GM12878 (cell line): ENCODE data around the gene SPPL3. TPM values are rescaled to one million over a fixed set of nuclear protein-coding genes. Genes with fewer than 3 reads are reported as not detected.

ENCODE experiments used
- ATAC-seq: fragments of 200-7000 bp; cut with Tn5 transposase; 3 replicates; pipeline ENCODE4 v1.9.1; 2020; ENCODE audit warnings: mild to moderate bottlenecking, moderate library complexity
- BruUV-seq: library from RNA; stranded (reverse); fragments of 400-500 nt; replicated peaks from 2 replicates; lab custom pipeline; 2021; lab: Mats Ljungman, UMichigan
- CTCF ChIA-PET: fragments of 300-600 bp; sonication (Branson Sonifier 250); formaldehyde crosslinking; extraction: SDS; loops from one replicate; lab custom pipeline; 2021; ENCODE audit warnings: inconsistent platforms; lab: Yijun Ruan, JAX
- POLR2A ChIA-PET: fragments of 350-600 bp; formaldehyde crosslinking; extraction: SDS; loops from one replicate; lab custom pipeline; 2021; ENCODE audit warnings: inconsistent platforms; lab: Charles Lee
- RAD21 ChIA-PET: fragments of 300-600 bp; sonication (Branson Sonifier 250); formaldehyde crosslinking; loops from one replicate; lab custom pipeline; 2023; ENCODE audit warnings: antibody characterized with exemption; ENCODE audit not compliant: unreplicated experiment; lab: Charles Lee
- SMC1A ChIA-PET: fragments of 300-600 bp; sonication (Branson Sonifier 250); formaldehyde crosslinking; loops from one replicate; lab custom pipeline; 2023; ENCODE audit not compliant: unreplicated experiment, uncharacterized antibody; lab: Charles Lee
- DNase-seq: peaks from one replicate; pipeline ENCODE4 v3.0.0-alpha.2; 2011; ENCODE audit warnings: low read depth, low spot score
- FAIRE-seq: peaks from 3 replicates; lab custom pipeline; 2011; peaks lifted over from hg19 to GRCh38; lab: Jason Lieb, UNC
- H2AFZ ChIP-seq: 2 replicates; pipeline ENCODE4 v1.6.0; 2011; ENCODE audit warnings: low read depth, low read length, control low read depth; ENCODE audit not compliant: control insufficient read depth
- H3K27ac ChIP-seq: 2 replicates; pipeline ENCODE4 v1.5.1; 2011; ENCODE audit warnings: control low read depth; ENCODE audit not compliant: control insufficient read depth, insufficient read depth
- H3K27me3 ChIP-seq, 2 experiments: replicated peaks in 1 of 2; 2 replicates each; pipeline versions ENCODE4 v1.6.0 to v1.6.1; 2011; ENCODE audit warnings: low read length in 1 of 2; ENCODE audit not compliant: control insufficient read depth in 2 of 2, insufficient read depth in 2 of 2
- H3K36me3 ChIP-seq, 2 experiments: 2 replicates each; pipeline ENCODE4 v1.5.1; 2011; ENCODE audit warnings: low read length in 1 of 2; ENCODE audit not compliant: control insufficient read depth in 2 of 2, insufficient read depth in 2 of 2
- H3K4me1 ChIP-seq: 2 replicates; pipeline ENCODE4 v1.6.1; 2011; ENCODE audit warnings: mild to moderate bottlenecking, low read length, moderate library complexity, mixed read lengths; ENCODE audit not compliant: control insufficient read depth, insufficient read depth
- H3K4me2 ChIP-seq: 2 replicates; pipeline ENCODE4 v1.6.0; 2011; ENCODE audit warnings: control low read depth; ENCODE audit not compliant: control insufficient read depth, insufficient read depth
- H3K4me3 ChIP-seq: fragments of 200-600 bp; sonication (generic); 2 replicates; pipeline ENCODE4 v1.5.1; 2016
- H3K79me2 ChIP-seq: 2 replicates; pipeline ENCODE4 v1.6.0; 2011; ENCODE audit warnings: low read length; ENCODE audit not compliant: control insufficient read depth, insufficient read depth
- H3K9ac ChIP-seq: 2 replicates; pipeline ENCODE4 v1.8.0; 2011; ENCODE audit warnings: low read length, control low read depth, mixed read lengths; ENCODE audit not compliant: control insufficient read depth, insufficient read depth
- H3K9me3 ChIP-seq: replicated peaks from 3 replicates; pipeline ENCODE4 v1.5.1; 2011; ENCODE audit warnings: mild to moderate bottlenecking, low read length; ENCODE audit not compliant: control insufficient read depth, insufficient read depth
- H4K20me1 ChIP-seq: 2 replicates; pipeline ENCODE4 v1.6.0; 2011; ENCODE audit not compliant: control insufficient read depth, insufficient read depth
- CBX5 ChIP-seq: sonication (generic); IDR thresholded peaks from 2 replicates; pipeline ENCODE4 v1.6.1; 2016; ENCODE audit warnings: low read depth, moderate library complexity, mild to moderate bottlenecking, inconsistent platforms
- ETV6 ChIP-seq, 2 experiments: fragments of 450-650 bp in 1 of 2; IDR thresholded peaks in 1 of 2; conservative IDR thresholded peaks in 1 of 2; 2 replicates each; pipeline ENCODE4 v1.6.1; 2014; ENCODE audit warnings: antibody characterized with exemption in 1 of 2, borderline replicate concordance in 1 of 2, low read depth in 1 of 2, mild to moderate bottlenecking in 1 of 2, moderate library complexity in 1 of 2
- IKZF1 ChIP-seq: fragments of 450-650 bp; conservative IDR thresholded peaks from 2 replicates; pipeline ENCODE4 v1.6.1; 2017; ENCODE audit warnings: antibody characterized with exemption, mild to moderate bottlenecking
- POLR2A ChIP-seq: IDR thresholded peaks from 2 replicates; pipeline ENCODE4 v1.6.1; 2011; ENCODE audit warnings: low read depth, mild to moderate bottlenecking, low read length
- RUNX3 ChIP-seq: IDR thresholded peaks from 2 replicates; pipeline ENCODE4 v1.6.1; 2012; ENCODE audit warnings: low read length, inconsistent platforms
- SPI1 ChIP-seq: IDR thresholded peaks from 2 replicates; pipeline ENCODE4 v1.6.1; 2011; ENCODE audit warnings: low read depth, mild to moderate bottlenecking, low read length, moderate library complexity, borderline replicate concordance; ENCODE audit not compliant: insufficient read depth
- STAT3 ChIP-seq: IDR thresholded peaks from 2 replicates; pipeline ENCODE4 v1.6.1; 2011; ENCODE audit warnings: low read depth, low read length, improper control_type of control experiment
- ZNF207 ChIP-seq: fragments of 450-650 bp; IDR thresholded peaks from 2 replicates; pipeline ENCODE4 v1.6.1; 2014; ENCODE audit warnings: antibody characterized with exemption, mild to moderate bottlenecking, borderline replicate concordance
- WGBS: methylation state at CpG from one replicate; pipeline ENCODE4 v1.1.6; 2016; ENCODE audit warnings: low lambda C conversion rate; ENCODE audit not compliant: insufficient replicate concordance, insufficient coverage; ENCODE audit errors: missing lambda C conversion rate; 5-methylcytosine and 5-hydroxymethylcytosine counted together
- in situ Hi-C: fragments of 300-500 bp; cut with MboI; formaldehyde crosslinking; loops from 9 replicates; pipeline ENCODE4 v1.14.3; 2018; ENCODE audit warnings: mixed read lengths
- intact Hi-C: fragments of 100-400 bp; cut with micrococcal nuclease; formaldehyde crosslinking; loops from one replicate; pipeline ENCODE4 v1.14.2; 2022; ENCODE audit not compliant: unreplicated experiment
- polyA plus RNA-seq, 11 experiments: library from polyadenylated mRNA; depleted of rRNA in 4 of 11; unstranded in 6 of 11; stranded (reverse) in 5 of 11; fragments of >200 nt; fragmentation: Nextera tagmentation in 4 of 11; fragmentation: Illumina TruSeq in 1 of 11; extraction: Ambion mirVana in 4 of 11; extraction: Trizol in 1 of 11; gene quantifications; 1 replicate in 1 of 11; 2 replicates in 10 of 11; pipeline versions ENCODE4 v1.2.1 to v1.2.3, GENCODE V29; 2011 to 2016; ENCODE audit warnings: inconsistent platforms in 2 of 11, missing spikeins in 2 of 11, low read depth in 1 of 11
- total RNA-seq, 4 experiments: library from RNA; depleted of rRNA in 3 of 4; stranded (reverse); fragments of >200 nt in 3 of 4; fragmentation: Illumina TruSeq in 1 of 4; extraction: Trizol in 1 of 4; gene quantifications; 2 replicates each; pipeline versions ENCODE4 v1.2.1 to v1.2.3, GENCODE V29; 2013 to 2021
- TF ChIP-seq, protein P1 (sequence below): fragments of 450-650 bp; IDR thresholded peaks from 2 replicates; pipeline ENCODE4 v1.6.1; 2016; ENCODE audit warnings: mild to moderate bottlenecking, moderate library complexity, borderline replicate concordance
- TF ChIP-seq, protein P2 (sequence below): fragments of 450-650 bp; IDR thresholded peaks from 2 replicates; pipeline ENCODE4 v1.6.1; 2017; ENCODE audit warnings: borderline replicate concordance

Gene SPPL3
- total and polyA plus RNA-seq, 10 of the 15 experiments (the other 5 are each of a cell fraction or from before 2014, with no cell fraction given): 4.3 to 45.5 (median 11.7) TPM

DNA sequence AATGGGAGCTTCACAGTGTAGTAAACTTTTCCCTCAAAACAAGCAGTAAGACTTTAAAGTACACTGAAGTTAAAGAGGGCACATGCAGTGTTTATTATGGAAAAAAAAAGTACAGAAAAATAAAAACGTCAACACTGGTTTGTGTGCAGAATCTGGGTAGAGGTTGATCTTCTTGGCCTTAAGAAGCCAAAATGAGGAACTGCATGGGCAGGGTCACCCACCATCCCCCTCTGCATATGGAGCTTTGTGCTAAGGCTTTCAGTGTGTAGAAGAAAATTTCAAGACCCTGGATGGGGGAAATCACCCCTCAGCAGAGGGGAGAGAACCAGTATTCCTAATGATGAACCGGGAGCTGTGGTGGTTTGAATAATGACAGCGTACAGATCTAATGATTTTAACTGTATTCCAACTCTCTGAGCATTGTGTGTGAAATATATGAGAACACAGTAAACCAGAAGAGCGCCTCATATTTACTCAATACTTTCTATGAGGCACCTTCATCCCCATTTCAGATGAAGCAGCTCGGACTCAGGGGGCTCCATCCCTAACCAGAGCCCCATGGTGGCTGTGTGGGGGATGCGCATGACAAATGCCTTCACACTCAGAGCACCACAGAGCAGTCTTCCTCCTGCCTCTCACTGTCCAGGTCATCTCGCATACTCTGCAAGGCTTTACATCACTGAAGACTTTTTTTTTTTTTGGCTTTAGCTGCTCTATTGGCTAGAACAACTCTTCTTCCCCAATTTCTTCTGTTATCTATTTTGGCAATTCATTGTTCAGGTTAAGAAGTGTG is 145.2 kb downstream of the SPPL3 start:
- SMC1A ChIA-PET: no interaction called here
- Histone ChIP-seq H3K27ac (no peak overlapping the region), H3K9ac (no peak overlapping the region), H3K36me3 (peaks cover 5 to 8% of the 10 kb centered on the region in 2 experiments; a peak in 3 of 4 replicates), H3K4me3 (no peak overlapping the region), H3K4me2 (no peak overlapping the region), H3K9me3 (peaks cover 5% of the 10 kb centered on the region), H3K4me1 (no peaks in the 10 kb centered on the region), H2AFZ (no peak overlapping the region), H3K27me3 (no peaks in the 10 kb centered on the region), H3K79me2 (no peaks in the 10 kb centered on the region), H4K20me1 (no peaks in the 10 kb centered on the region)
- in situ Hi-C loops (no loop called here), intact Hi-C loops (no loop called here)
- RAD21 ChIA-PET: no interaction called here
- WGBS: 84% methylated on average over 7 of the region's 7 CpGs
- FAIRE-seq (no peak), ATAC-seq (no peak), DNase-seq (no peak)
- POLR2A ChIA-PET: interaction anchor here (0.9 kb wide), 1 partner anchor 8 kb away, joined by 3 read pairs; no protein-coding TSS in a partner anchor
- TF ChIP-seq RUNX3 (no peak), POLR2A (0 out of 2 replicates have a peak, but pooled peaks have one; percentile 9), CBX5 (no peak), SPI1 (peak; percentile 49; the same call in 1 of the 2 replicates)
- no TSS peak for BruUV-seq
- CTCF ChIA-PET: interaction anchor here (0.6 to 2.3 kb wide), 2 partner anchors 174 to 176 kb away, joined by 3 to 5 read pairs; no protein-coding TSS in a partner anchor

DNA sequence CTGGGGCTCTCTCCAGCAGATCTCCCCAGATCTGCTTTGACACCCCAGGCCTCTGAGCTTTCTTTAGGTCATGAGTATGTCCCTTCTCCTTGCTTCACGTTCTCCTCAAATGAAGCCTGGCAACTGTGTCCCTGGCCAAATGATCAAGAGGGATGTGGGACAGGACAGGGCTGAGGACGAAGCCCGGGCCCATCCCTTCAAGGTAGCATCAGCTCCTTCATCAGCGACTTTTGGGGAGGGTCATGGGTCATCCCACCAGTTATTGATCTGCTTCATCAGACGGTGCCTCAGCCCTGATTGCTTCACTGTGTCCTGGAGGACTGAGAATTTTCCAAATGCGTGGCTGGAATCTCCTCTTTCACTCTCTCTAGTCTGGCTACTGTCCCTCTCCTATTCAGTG is 146.2 kb downstream of the SPPL3 start:
- Histone ChIP-seq H3K9me3 (peaks cover 5% of the 10 kb centered on the region), H3K4me2 (no peak overlapping the region), H2AFZ (no peak overlapping the region), H3K27me3 (no peaks in the 10 kb centered on the region), H3K36me3 (peaks cover 2 to 8% of the 10 kb centered on the region in 2 experiments; a peak in 3 of 4 replicates), H3K9ac (no peak overlapping the region), H3K79me2 (no peaks in the 10 kb centered on the region), H3K27ac (no peak overlapping the region), H3K4me3 (no peak overlapping the region), H3K4me1 (no peaks in the 10 kb centered on the region), H4K20me1 (no peaks in the 10 kb centered on the region)
- intact Hi-C loops: no loop called here
- BruUV-seq: no TSS peak
- DNase-seq (no peak), ATAC-seq (no peak), FAIRE-seq (no peak)
- POLR2A ChIA-PET: interaction anchor here (0.9 kb wide), 1 partner anchor 9 kb away, joined by 3 read pairs; no protein-coding TSS in a partner anchor
- SMC1A ChIA-PET: interaction anchor here (1.0 to 1.1 kb wide), 2 partner anchors 15 to 43 kb away, joined by 3 read pairs; no protein-coding TSS in a partner anchor
- in situ Hi-C loops: no loop called here
- WGBS: 96% methylated on average over 6 of the region's 6 CpGs
- RAD21 ChIA-PET: no interaction called here
- CTCF ChIA-PET: interaction anchor here (2.3 to 2.7 kb wide), 2 partner anchors 175 to 214 kb away, joined by 5 to 10 read pairs; no protein-coding TSS in a partner anchor
- TF ChIP-seq ZNF207 (no peak), ETV6 (conservative IDR thresholded peaks at IDR 0.05 in 1 of 2, IDR thresholded peaks at IDR 0.05 in 1 of 2; ENCODE audit: borderline replicate concordance in 1 of 2, low read depth in 1 of 2) (no peak), STAT3 (no peak), IKZF1 (no peak)
- TF ChIP-seq, protein P1, sequence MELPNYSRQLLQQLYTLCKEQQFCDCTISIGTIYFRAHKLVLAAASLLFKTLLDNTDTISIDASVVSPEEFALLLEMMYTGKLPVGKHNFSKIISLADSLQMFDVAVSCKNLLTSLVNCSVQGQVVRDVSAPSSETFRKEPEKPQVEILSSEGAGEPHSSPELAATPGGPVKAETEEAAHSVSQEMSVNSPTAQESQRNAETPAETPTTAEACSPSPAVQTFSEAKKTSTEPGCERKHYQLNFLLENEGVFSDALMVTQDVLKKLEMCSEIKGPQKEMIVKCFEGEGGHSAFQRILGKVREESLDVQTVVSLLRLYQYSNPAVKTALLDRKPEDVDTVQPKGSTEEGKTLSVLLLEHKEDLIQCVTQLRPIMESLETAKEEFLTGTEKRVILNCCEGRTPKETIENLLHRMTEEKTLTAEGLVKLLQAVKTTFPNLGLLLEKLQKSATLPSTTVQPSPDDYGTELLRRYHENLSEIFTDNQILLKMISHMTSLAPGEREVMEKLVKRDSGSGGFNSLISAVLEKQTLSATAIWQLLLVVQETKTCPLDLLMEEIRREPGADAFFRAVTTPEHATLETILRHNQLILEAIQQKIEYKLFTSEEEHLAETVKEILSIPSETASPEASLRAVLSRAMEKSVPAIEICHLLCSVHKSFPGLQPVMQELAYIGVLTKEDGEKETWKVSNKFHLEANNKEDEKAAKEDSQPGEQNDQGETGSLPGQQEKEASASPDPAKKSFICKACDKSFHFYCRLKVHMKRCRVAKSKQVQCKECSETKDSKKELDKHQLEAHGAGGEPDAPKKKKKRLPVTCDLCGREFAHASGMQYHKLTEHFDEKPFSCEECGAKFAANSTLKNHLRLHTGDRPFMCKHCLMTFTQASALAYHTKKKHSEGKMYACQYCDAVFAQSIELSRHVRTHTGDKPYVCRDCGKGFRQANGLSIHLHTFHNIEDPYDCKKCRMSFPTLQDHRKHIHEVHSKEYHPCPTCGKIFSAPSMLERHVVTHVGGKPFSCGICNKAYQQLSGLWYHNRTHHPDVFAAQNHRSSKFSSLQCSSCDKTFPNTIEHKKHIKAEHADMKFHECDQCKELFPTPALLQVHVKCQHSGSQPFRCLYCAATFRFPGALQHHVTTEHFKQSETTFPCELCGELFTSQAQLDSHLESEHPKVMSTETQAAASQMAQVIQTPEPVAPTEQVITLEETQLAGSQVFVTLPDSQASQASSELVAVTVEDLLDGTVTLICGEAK: no peak
- TF ChIP-seq, protein P2, sequence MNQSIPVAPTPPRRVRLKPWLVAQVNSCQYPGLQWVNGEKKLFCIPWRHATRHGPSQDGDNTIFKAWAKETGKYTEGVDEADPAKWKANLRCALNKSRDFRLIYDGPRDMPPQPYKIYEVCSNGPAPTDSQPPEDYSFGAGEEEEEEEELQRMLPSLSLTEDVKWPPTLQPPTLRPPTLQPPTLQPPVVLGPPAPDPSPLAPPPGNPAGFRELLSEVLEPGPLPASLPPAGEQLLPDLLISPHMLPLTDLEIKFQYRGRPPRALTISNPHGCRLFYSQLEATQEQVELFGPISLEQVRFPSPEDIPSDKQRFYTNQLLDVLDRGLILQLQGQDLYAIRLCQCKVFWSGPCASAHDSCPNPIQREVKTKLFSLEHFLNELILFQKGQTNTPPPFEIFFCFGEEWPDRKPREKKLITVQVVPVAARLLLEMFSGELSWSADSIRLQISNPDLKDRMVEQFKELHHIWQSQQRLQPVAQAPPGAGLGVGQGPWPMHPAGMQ: no peak
